HG03442 (cell line): ENCODE measurements around the gene NRXN2.

ENCODE experiments used
- ATAC-seq: cut with Tn5 transposase; IDR thresholded peaks from one replicate; pipeline ENCODE4 v1.9.1; 2021; ENCODE audit warnings: mild to moderate bottlenecking, moderate library complexity; ENCODE audit not compliant: unreplicated experiment

Gene NRXN2

GRCh38 chr11:64744544-64745188, 21.7 kb upstream of the NRXN2 start:
- ATAC-seq, result no peak

- ATAC-seq, result no peak
These were observed 20.9 kb upstream of the NRXN2 start, which contains the start of gene RASGRP2 for GRCh38 chr11:64743591-64744543. TSS of gene RASGRP2 (minus strand) at chr11:64744142. CDS start at chr11:64742866, 1,276 bp downstream.

GRCh38 chr11:64742889-64743590, 20.0 kb upstream of the NRXN2 start:
- no peak for ATAC-seq

- no peak for ATAC-seq
These were observed 19.3 kb upstream of the NRXN2 start for GRCh38 chr11:64742087-64742888.

GRCh38 chr11:64741375-64742086, 18.5 kb upstream of the NRXN2 start:
- ATAC-seq, result no peak

- ATAC-seq, result no peak
These were observed 16.9 kb upstream of the NRXN2 start for GRCh38 chr11:64739871-64740270.

- ATAC-seq, result no peak
These were observed 13.7 kb upstream of the NRXN2 start for GRCh38 chr11:64736654-64737053.

GRCh38 chr11:64735725-64736259, 12.8 kb upstream of the NRXN2 start:
- ATAC-seq, result no peak

- no peak for ATAC-seq
These were observed 12.1 kb upstream of the NRXN2 start for GRCh38 chr11:64734811-64735724.

- ATAC-seq, result no peak
These were observed 8.6 kb upstream of the NRXN2 start for GRCh38 chr11:64731601-64732000.

GRCh38 chr11:64729851-64730382, 6.9 kb upstream of the NRXN2 start:
- no peak for ATAC-seq

GRCh38 chr11:64728757-64729365, 5.9 kb upstream of the NRXN2 start:
- ATAC-seq, result no peak

GRCh38 chr11:64726867-64727530, 4.0 kb upstream of the NRXN2 start:
- no peak for ATAC-seq

- ATAC-seq, result no peak
These were observed 3.2 kb upstream of the NRXN2 start for GRCh38 chr11:64726211-64726641.

GRCh38 chr11:64724863-64725532, 2.0 kb upstream of the NRXN2 start:
- no peak for ATAC-seq

- no peak for ATAC-seq
These were observed 1.2 kb upstream of the NRXN2 start for GRCh38 chr11:64723907-64724862.
